SK-N-SH treated with all-trans-retinoic acid at 6 μM for 48 hours (cell line): ENCODE results near the gene RRBP1.

Experiments
- ATAC-seq: fragments of 200-7000 bp; cut with Tn5 transposase; 3 replicates; pipeline ENCODE4 v1.9.1; 2020; ENCODE audit warnings: mild to moderate bottlenecking, moderate library complexity
- ARNTL ChIP-seq: fragments of 450-650 bp; formaldehyde crosslinking; IDR thresholded peaks from 2 replicates; pipeline ENCODE4 v1.5.0; 2020; ENCODE audit warnings: low read depth, mild to moderate bottlenecking, moderate library complexity, borderline replicate concordance
- BACH2 ChIP-seq: fragments of 250-450 bp; sonication (Bioruptor Pico); IDR thresholded peaks from 2 replicates; pipeline ENCODE4 v1.9.0; 2021; ENCODE audit warnings: mild to moderate bottlenecking, borderline replicate concordance
- ESRRG ChIP-seq: fragments of 250-450 bp; sonication (Bioruptor Pico); IDR thresholded peaks from 2 replicates; pipeline ENCODE4 v1.6.1; 2021; ENCODE audit warnings: mild to moderate bottlenecking
- GLIS3 ChIP-seq: fragments of 250-450 bp; sonication (Bioruptor Pico); IDR thresholded peaks from 2 replicates; pipeline ENCODE4 v1.5.0; 2020; ENCODE audit warnings: mild to moderate bottlenecking, moderate library complexity
- ISL1 ChIP-seq: fragments of 250-450 bp; sonication (Bioruptor Pico); IDR thresholded peaks from 2 replicates; pipeline ENCODE4 v2.1.2; 2022; ENCODE audit warnings: mild to moderate bottlenecking, moderate library complexity
- OSR1 ChIP-seq: fragments of 250-450 bp; sonication (Bioruptor Pico); IDR thresholded peaks from 2 replicates; pipeline ENCODE4 v1.8.0; 2022; ENCODE audit warnings: moderate library complexity, mild to moderate bottlenecking, inconsistent platforms
- PATZ1 ChIP-seq: fragments of 250-450 bp; sonication (Bioruptor Pico); IDR thresholded peaks from 2 replicates; pipeline ENCODE4 v1.8.0; 2020; ENCODE audit warnings: mild to moderate bottlenecking, moderate library complexity, borderline replicate concordance
- POU6F1 ChIP-seq: fragments of 250-450 bp; sonication (Bioruptor Pico); IDR thresholded peaks from 2 replicates; pipeline ENCODE4 v1.8.0; 2021; ENCODE audit warnings: low read depth, mild to moderate bottlenecking, moderate library complexity, borderline replicate concordance
- PPARA ChIP-seq: fragments of 250-450 bp; sonication (Bioruptor Pico); IDR thresholded peaks from 2 replicates; pipeline ENCODE4 v1.5.0; 2020; ENCODE audit warnings: mild to moderate bottlenecking, borderline replicate concordance
- RARB ChIP-seq: fragments of 250-450 bp; sonication (Bioruptor Pico); IDR thresholded peaks from 2 replicates; pipeline ENCODE4 v1.8.0; 2021; ENCODE audit warnings: mild to moderate bottlenecking, moderate library complexity
- SNAI2 ChIP-seq: fragments of 250-450 bp; sonication (Bioruptor Pico); IDR thresholded peaks from 2 replicates; pipeline ENCODE4 v1.5.0; 2020; ENCODE audit warnings: mild to moderate bottlenecking, moderate library complexity
- TCF4 ChIP-seq: fragments of 250-450 bp; sonication (Bioruptor Pico); IDR thresholded peaks from 2 replicates; pipeline ENCODE4 v1.8.0; 2021; ENCODE audit warnings: mild to moderate bottlenecking, moderate library complexity, borderline replicate concordance
- TOX ChIP-seq: fragments of 250-450 bp; sonication (Bioruptor Pico); IDR thresholded peaks from 2 replicates; pipeline ENCODE4 v1.8.0; 2021; ENCODE audit warnings: mild to moderate bottlenecking, moderate library complexity, borderline replicate concordance
- ZFP3 ChIP-seq: fragments of 250-450 bp; sonication (Bioruptor Pico); IDR thresholded peaks from 2 replicates; pipeline ENCODE4 v1.5.0; 2020; ENCODE audit warnings: mild to moderate bottlenecking, moderate library complexity
- ZFP30 ChIP-seq: fragments of 450-650 bp; formaldehyde crosslinking; IDR thresholded peaks from 2 replicates; pipeline ENCODE4 v1.5.0; 2022; ENCODE audit warnings: mild to moderate bottlenecking, moderate library complexity
- ZNF70 ChIP-seq: fragments of 450-650 bp; formaldehyde crosslinking; IDR thresholded peaks from 2 replicates; pipeline ENCODE4 v1.5.0; 2020; ENCODE audit warnings: mild to moderate bottlenecking, moderate library complexity
- TF ChIP-seq, protein P1 (sequence below): fragments of 250-450 bp; sonication (Bioruptor Pico); IDR thresholded peaks from 2 replicates; pipeline ENCODE4 v1.5.1; 2020; ENCODE audit warnings: low read depth, mild to moderate bottlenecking, moderate library complexity

The RRBP1 gene

DNA sequence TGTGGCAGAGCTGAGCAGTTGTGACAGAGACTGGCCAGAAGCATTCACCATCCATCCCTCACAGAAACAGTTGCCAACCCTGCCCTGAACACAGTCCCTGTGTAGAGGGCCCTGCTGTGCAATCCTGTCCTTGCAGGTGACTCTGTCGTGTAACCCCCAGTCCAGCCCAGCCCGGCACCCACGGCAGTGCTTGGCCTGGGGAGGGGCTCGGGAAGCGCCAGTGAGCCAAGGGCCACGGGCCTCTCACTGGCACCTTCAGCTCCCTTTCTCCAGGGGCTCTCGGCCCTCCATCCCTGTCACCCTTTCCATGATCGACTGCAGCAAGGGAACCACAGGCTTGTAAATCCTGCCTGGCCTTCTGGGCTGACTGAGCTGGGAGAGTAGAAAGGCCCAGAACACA lies 53.0 kb downstream of the RRBP1 start:
- ATAC-seq, result no peak
- no peak for TF ChIP-seq PATZ1 (CRISPR knock-in tag)
- no peak for TF ChIP-seq GLIS3
- no peak for TF ChIP-seq ISL1 (CRISPR knock-in tag)
- TF ChIP-seq PPARA (CRISPR knock-in tag), result no peak
- TF ChIP-seq TCF4 (CRISPR knock-in tag), result no peak
- TF ChIP-seq RARB (CRISPR knock-in tag), result no peak
- no peak for TF ChIP-seq ZFP30 (CRISPR knock-in tag)

DNA sequence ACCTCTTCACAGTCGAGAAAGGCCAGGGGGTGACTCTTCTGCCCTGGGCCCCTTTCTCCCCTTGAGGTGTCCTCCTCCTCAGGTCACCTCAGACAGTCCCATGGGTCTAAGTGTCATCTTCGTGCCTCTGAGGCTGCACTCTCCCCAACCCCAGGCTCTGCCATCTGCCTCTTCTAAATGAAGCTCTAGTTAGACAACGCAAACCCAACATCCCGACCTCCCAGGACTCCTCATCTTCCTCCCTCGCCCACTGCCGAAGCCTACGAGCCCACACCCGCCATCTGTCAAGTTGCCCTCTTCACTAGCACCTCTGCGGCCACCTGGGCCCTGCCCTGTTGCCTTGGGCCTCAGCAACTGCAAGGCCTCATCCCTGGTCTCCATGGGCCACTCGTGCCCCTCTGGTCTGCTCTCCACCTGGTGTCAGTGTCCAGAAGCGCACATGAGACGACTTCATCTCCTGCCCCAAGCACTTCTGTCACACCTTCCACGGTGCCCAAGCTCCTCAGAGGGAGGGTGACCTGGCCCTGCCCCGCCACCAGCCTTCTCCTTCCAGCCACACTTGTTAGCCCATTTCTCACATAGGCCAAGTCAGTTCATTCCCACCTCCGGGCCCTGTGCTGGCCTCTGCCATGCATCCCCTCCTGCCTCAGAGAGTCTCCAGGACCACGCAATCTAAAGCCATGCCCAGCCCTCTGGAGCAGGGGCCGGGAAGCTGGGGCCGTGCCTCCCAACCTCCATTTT lies 53.8 kb downstream of the RRBP1 start:
- no peak for TF ChIP-seq RARB (CRISPR knock-in tag)
- no peak for TF ChIP-seq OSR1 (CRISPR knock-in tag)
- TF ChIP-seq, protein P1, sequence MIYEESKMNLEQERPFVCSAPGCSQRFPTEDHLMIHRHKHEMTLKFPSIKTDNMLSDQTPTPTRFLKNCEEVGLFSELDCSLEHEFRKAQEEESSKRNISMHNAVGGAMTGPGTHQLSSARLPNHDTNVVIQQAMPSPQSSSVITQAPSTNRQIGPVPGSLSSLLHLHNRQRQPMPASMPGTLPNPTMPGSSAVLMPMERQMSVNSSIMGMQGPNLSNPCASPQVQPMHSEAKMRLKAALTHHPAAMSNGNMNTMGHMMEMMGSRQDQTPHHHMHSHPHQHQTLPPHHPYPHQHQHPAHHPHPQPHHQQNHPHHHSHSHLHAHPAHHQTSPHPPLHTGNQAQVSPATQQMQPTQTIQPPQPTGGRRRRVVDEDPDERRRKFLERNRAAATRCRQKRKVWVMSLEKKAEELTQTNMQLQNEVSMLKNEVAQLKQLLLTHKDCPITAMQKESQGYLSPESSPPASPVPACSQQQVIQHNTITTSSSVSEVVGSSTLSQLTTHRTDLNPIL, result no peak
- TF ChIP-seq ZFP3 (CRISPR knock-in tag), result no peak
- TF ChIP-seq SNAI2 (CRISPR knock-in tag), result no peak
- TF ChIP-seq TOX, result no peak
- no peak for TF ChIP-seq PPARA (CRISPR knock-in tag)
- no peak for TF ChIP-seq GLIS3
- no peak for TF ChIP-seq ZFP30 (CRISPR knock-in tag)
- no peak for TF ChIP-seq ESRRG (CRISPR knock-in tag)
- no peak for TF ChIP-seq PATZ1 (CRISPR knock-in tag)
- no peak for TF ChIP-seq POU6F1 (CRISPR knock-in tag)
- no peak for TF ChIP-seq ARNTL (CRISPR knock-in tag)
- no peak for TF ChIP-seq BACH2 (CRISPR knock-in tag)
- no peak; the same call in 2 of the 3 replicates for ATAC-seq

DNA sequence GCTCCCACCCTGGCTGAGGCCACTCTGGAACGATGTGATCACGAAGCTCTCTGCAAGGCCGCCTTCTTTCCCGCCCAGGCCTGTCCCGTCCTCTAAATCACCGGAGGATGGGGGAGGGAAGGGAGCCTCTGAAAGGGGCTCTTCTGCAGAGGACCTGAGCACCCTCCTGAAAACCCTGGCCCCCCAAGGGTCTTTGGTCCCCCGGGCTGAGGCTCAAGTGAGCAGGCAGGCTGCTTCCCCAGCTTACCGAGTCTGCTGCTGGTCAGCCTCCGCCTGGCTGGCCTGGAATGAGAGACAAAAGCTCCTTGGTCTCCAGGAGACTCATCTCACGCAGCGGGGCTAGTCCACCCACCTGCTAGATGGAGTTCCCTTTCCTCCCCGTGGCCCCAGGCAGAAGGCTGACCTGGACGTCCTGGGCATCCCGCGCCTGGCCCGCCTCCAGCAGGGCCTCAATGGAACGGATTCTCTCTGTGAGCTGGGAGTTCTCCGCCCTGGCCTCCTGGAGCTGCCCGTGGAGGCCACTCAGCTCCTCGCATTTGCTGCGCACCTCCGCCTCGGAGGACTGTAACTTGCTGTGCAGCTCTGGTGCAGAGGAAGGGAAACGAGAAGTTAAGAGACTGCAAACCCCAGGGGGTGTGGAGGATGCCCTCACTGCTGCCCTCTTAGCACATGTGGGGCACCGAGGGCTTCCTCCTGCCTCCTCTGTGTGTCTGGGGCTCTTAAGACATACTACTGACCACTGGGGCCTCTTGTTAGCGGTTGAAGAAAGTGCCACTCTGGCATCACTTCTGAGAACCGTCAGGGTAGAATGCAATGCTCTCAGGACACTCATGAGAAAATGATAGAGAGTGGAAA lies 54.7 kb downstream of the RRBP1 start:
- no peak for ATAC-seq
- TF ChIP-seq POU6F1 (CRISPR knock-in tag), result no peak
- TF ChIP-seq ZNF70 (CRISPR knock-in tag), result no peak
